ENCODE data around the gene GSS.
A peak's percentile ranks its signal among the peaks of the same experiment; 100 is the strongest.

The GSS gene

GRCh38 chr20:34955231-34956040, at the start of gene GSS, which contains the start of gene MYH7B:
Gene GSS (minus strand): TSS chr20:34955806. CDS start chr20:34951852, 3,954 bp downstream.
Gene MYH7B (plus strand): TSS chr20:34955868. CDS start chr20:34978006, 22,138 bp downstream.
- peak; percentile 99 for DNase-seq

GRCh38 chr20:35004749-35005462, 49.3 kb upstream of the GSS start:
- DNase-seq, result peak; percentile 12

- peak; percentile 29 for DNase-seq
These were observed 48.6 kb upstream of the GSS start for GRCh38 chr20:35004051-35004725.

GRCh38 chr20:35003211-35004031, 47.8 kb upstream of the GSS start:
- DNase-seq, result peak; percentile 39

- no peak for DNase-seq
These were observed 47.0 kb upstream of the GSS start for GRCh38 chr20:35002426-35003210.

DNA sequence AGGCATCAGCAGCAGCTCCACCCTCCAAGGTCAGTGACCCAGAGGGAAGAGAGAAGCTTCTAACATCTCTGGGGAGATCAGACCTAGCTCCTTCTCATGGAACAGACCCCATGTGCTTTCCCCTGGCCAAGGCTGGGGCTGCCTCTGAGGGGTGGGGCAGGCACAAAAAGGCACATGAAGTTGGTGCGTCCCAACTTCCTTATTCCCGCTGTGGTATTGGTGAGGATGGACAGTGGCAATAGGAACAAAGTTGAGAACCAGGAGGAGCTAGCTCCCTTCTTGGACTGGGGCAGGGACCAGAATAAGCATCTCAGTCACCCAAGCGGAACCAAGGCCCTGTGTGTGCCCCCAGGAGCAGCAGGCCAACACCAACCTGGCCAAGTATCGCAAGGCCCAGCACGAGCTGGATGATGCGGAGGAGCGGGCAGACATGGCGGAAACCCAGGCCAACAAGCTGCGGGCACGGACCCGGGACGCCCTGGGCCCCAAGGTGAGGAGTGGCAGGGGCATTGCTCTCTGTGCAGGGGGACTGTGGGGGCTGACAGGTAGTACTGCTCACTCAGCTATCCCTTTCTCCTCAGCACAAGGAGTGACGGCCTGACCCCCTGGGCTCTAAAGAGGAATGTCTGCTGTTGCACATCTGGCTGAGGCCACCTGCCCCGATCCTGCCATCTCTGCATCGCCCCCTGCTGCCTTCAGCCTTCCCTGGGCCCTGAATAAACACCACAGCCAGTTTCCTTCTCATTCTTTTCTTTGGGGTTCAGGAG, 46.2 kb upstream of the GSS start:
- no peak for DNase-seq

GRCh38 chr20:35000922-35001595, 45.5 kb upstream of the GSS start:
- DNase-seq, result no peak

GRCh38 chr20:35000311-35000921, 44.8 kb upstream of the GSS start:
- DNase-seq, result no peak

DNA sequence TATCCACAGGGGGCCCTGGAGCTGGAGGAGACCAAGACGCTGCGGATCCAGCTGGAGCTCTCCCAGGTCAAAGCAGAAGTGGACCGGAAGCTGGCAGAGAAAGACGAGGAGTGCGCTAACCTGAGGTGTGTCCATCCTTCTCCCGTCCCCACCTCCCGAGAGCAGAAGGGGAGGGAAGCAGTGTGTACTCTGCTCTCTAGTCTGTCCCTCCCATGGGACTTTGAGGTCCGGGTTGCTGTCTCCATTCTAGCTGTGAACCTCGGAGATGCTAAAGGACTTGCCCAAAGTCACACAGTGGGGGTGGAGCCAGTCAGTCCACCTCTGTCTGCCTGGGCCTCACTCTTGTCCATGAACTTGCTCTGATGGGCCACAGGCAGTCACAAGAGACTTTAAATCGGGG, 44.2 kb upstream of the GSS start:
- no peak for DNase-seq

DNA sequence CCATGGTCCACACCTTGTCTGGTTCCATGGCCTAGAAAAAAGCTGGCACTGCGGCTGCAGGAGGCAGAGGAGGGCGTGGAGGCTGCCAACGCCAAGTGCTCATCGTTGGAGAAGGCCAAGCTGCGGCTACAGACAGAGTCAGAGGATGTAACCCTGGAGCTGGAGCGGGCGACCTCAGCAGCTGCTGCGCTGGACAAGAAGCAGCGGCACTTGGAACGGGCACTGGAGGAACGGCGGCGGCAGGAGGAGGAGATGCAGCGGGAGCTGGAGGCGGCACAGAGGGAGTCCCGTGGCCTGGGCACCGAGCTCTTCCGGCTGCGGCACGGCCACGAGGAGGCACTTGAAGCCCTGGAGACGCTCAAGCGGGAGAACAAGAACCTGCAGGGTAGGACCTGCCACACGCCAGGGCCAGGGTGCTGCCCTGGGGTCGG, 43.4 kb upstream of the GSS start:
- DNase-seq, result no peak

GRCh38 chr20:34998331-34998950, 42.8 kb upstream of the GSS start:
- DNase-seq, result no peak

DNA sequence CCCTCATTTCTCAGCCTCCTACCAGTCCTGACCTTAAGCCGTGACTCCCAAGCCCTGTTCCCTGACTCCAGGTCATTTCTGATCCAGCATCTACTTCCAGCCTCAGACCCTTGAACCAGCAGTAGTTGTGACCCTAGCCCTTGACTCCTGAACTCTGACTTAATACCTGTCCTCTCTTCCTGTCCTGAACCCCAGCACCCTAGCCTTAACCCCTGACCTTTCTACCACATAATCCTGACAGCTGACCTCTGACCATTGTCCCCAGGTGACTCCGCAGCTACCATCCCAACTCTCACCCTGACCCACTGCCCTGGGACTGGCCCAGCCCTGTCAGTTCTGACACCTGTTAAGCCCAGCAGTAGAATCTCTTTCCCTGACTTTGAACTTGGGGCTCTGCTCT, 42.2 kb upstream of the GSS start:
- DNase-seq, result no peak

- peak; percentile 72 for DNase-seq
These were observed 41.5 kb upstream of the GSS start for GRCh38 chr20:34997131-34997561.

GRCh38 chr20:34996243-34997028, 40.8 kb upstream of the GSS start:
- no peak for DNase-seq

- DNase-seq, result no peak
These were observed 40.1 kb upstream of the GSS start for GRCh38 chr20:34995696-34996095.

DNA sequence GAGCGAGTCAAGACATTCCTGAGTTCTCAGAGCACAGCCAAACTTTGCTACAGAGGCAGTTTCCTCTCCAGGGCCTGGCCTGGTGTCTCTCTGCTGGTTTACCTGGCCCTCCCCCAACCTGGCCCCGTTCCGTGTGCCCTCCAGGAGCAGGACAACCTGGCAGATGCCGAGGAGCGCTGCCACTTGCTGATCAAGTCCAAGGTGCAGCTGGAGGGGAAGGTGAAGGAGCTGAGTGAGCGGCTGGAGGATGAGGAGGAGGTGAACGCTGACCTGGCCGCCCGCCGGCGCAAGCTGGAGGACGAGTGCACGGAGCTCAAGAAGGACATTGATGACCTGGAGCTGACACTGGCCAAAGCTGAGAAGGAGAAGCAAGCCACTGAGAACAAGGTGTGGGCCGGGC, 39.6 kb upstream of the GSS start:
- no peak for DNase-seq

DNA sequence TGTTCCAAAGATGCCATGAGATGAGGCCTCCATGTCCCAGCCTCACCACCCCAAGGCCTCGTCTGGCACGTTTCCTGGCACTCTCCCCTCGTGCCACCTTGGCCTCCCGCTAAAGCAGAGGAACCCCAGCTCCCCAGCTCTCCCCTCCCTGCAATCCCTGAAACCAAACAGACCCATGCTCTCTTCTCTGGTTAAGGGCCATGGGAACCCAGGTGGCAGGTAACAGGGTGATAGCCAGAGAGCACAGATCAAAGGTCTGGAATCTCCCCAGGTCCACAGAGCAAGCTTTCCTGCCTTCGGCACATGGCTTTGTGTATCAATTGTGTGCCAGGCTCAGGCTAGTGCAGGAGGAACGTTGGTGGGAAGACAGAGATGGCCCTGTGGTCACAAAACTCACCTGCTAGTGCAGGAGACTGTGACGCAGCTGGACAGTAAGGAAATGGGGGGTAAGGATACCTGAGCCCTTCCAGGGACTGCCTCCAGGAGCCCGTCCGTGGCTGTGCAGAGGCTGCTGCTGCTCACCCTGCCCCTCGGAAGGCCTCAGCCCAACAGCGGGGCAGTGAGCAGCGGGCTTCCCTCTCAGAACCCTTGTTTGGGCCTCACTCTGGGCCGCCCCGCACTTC, 39.0 kb upstream of the GSS start:
- DNase-seq, result no peak

GRCh38 chr20:34993941-34994508, 38.4 kb upstream of the GSS start:
- DNase-seq, result no peak
